C4-2B (cell line): ENCODE measurements around the gene BTBD16.

Experiments used
- CTCF ChIP-seq: fragments of 450-650 bp; conservative IDR thresholded peaks from 2 replicates; pipeline ENCODE4 v1.5.1; 2017; ENCODE audit warnings: mild to moderate bottlenecking
- ZFX ChIP-seq: fragments of 450-650 bp; IDR thresholded peaks from 2 replicates; pipeline ENCODE4 v1.6.1; 2017

GRCh38 chr10:122306282-122306681, 35.2 kb downstream of the BTBD16 start:
- TF ChIP-seq CTCF = no peak
- no peak for TF ChIP-seq ZFX
